Effector memory CD4-positive, alpha-beta T cell (primary cell): ENCODE measurements around the gene POLR1C.

Source experiments
- DNase-seq, 3 donors: peaks; one replicate each; pipeline ENCODE4 v3.0.0-alpha.2; 2020
- H3K27ac ChIP-seq: 2 replicates; pipeline ENCODE4 v1.7.0; 2013; ENCODE audit warnings: mild to moderate bottlenecking, low read length, moderate library complexity; ENCODE audit not compliant: insufficient read depth, poor library complexity, severe bottlenecking
- H3K27me3 ChIP-seq: replicated peaks from 2 replicates; pipeline ENCODE4 v1.7.0; 2013; ENCODE audit warnings: mild to moderate bottlenecking, low read length; ENCODE audit not compliant: insufficient read depth, control insufficient read depth, poor library complexity, severe bottlenecking
- H3K36me3 ChIP-seq: 2 replicates; pipeline ENCODE4 v1.7.0; 2013; ENCODE audit warnings: mild to moderate bottlenecking, low read length, moderate library complexity; ENCODE audit not compliant: control insufficient read depth, insufficient read depth
- H3K4me1 ChIP-seq: 2 replicates; pipeline ENCODE4 v1.7.0; 2013; ENCODE audit warnings: low read length, mild to moderate bottlenecking; ENCODE audit not compliant: control insufficient read depth, insufficient read depth, poor library complexity, severe bottlenecking
- H3K4me3 ChIP-seq: 2 replicates; pipeline ENCODE4 v1.7.0; 2013; ENCODE audit warnings: low read length, low read depth, mild to moderate bottlenecking; ENCODE audit not compliant: insufficient read depth, poor library complexity, severe bottlenecking
- H3K9me3 ChIP-seq: 2 replicates; pipeline ENCODE4 v1.7.0; 2013; ENCODE audit warnings: mild to moderate bottlenecking, low read length, moderate library complexity; ENCODE audit not compliant: control insufficient read depth

The POLR1C gene

GRCh38 chr6:43476746-43477145 is 40.1 kb upstream of the POLR1C start:
- peaks cover 14% of the 10 kb centered on the region for H3K4me1 ChIP-seq
- peak overlapping the region; percentile 92 for H3K4me3 ChIP-seq
- H3K9me3 ChIP-seq = no peaks in the 10 kb centered on the region
- no peaks in the 10 kb centered on the region for H3K36me3 ChIP-seq
- H3K27me3 ChIP-seq = no peaks in the 10 kb centered on the region
- H3K27ac ChIP-seq = peak overlapping the region; percentile 93
- DNase-seq = no peak

- Histone ChIP-seq H3K27ac (peak within 1 kb of the TSS; percentile 93), H3K9me3 (no peaks in the 10 kb centered on the region), H3K36me3 (peaks cover 1% of the 10 kb centered on the region), H3K27me3 (no peaks in the 10 kb centered on the region), H3K4me1 (peaks cover 14% of the 10 kb centered on the region), H3K4me3 (peak within 1 kb of the TSS; percentile 92)
- DNase-seq = peak; percentile 89 to 93 (median 91)
These were observed 39.5 kb upstream of the POLR1C start, which contains the start of gene TJAP1 for GRCh38 chr6:43477235-43478007. TJAP1 (plus strand) TSS chr6:43477570; CDS start chr6:43499002, 21,432 bp downstream.

- DNase-seq = no peak
These were observed 38.9 kb upstream of the POLR1C start for GRCh38 chr6:43478008-43478372.

GRCh38 chr6:43481075-43481474 is 35.8 kb upstream of the POLR1C start:
- Histone ChIP-seq H3K4me1 (peaks cover 14% of the 10 kb centered on the region), H3K36me3 (peaks cover 4% of the 10 kb centered on the region), H3K9me3 (no peaks in the 10 kb centered on the region), H3K4me3 (no peak overlapping the region), H3K27me3 (no peaks in the 10 kb centered on the region), H3K27ac (no peak overlapping the region)
- DNase-seq = no peak

More at GRCh38 chr6:43478008-43478372, 38.9 kb upstream of the POLR1C start:
- peak overlapping the region; percentile 92 for H3K4me3 ChIP-seq
- H3K9me3 ChIP-seq = no peaks in the 10 kb centered on the region
- H3K4me1 ChIP-seq = peaks cover 14% of the 10 kb centered on the region
- no peaks in the 10 kb centered on the region for H3K27me3 ChIP-seq
- H3K27ac ChIP-seq = peak overlapping the region; percentile 93
- peaks cover 4% of the 10 kb centered on the region for H3K36me3 ChIP-seq

GRCh38 chr6:43481591-43482236 is 35.2 kb upstream of the POLR1C start:
- Histone ChIP-seq H3K4me1 (peaks cover 13% of the 10 kb centered on the region), H3K27me3 (no peaks in the 10 kb centered on the region), H3K9me3 (no peaks in the 10 kb centered on the region), H3K36me3 (peaks cover 4% of the 10 kb centered on the region), H3K4me3 (no peak overlapping the region), H3K27ac (no peak overlapping the region)
- no peak for DNase-seq

- Histone ChIP-seq H3K27ac (no peak overlapping the region), H3K4me3 (no peak overlapping the region), H3K36me3 (peaks cover 10% of the 10 kb centered on the region), H3K27me3 (no peaks in the 10 kb centered on the region), H3K9me3 (no peaks in the 10 kb centered on the region), H3K4me1 (no peaks in the 10 kb centered on the region)
- DNase-seq = no peak
These were observed 28.1 kb upstream of the POLR1C start for GRCh38 chr6:43488667-43489276.

- Histone ChIP-seq H3K4me3 (no peak overlapping the region), H3K27ac (no peak overlapping the region), H3K9me3 (no peaks in the 10 kb centered on the region), H3K27me3 (no peaks in the 10 kb centered on the region), H3K4me1 (no peaks in the 10 kb centered on the region), H3K36me3 (peaks cover 10% of the 10 kb centered on the region)
- DNase-seq = no peak
These were observed 27.4 kb upstream of the POLR1C start for GRCh38 chr6:43489277-43490072.

GRCh38 chr6:43490523-43490939 is 26.4 kb upstream of the POLR1C start:
- H3K36me3 ChIP-seq = peaks cover 10% of the 10 kb centered on the region

GRCh38 chr6:43491750-43492661 is 24.9 kb upstream of the POLR1C start:
- no peaks in the 10 kb centered on the region for H3K9me3 ChIP-seq
- DNase-seq = no peak
- no peak overlapping the region for H3K27ac ChIP-seq
- peaks cover 10% of the 10 kb centered on the region for H3K36me3 ChIP-seq
- H3K27me3 ChIP-seq = no peaks in the 10 kb centered on the region
- H3K4me3 ChIP-seq = no peak overlapping the region
- peaks cover 14% of the 10 kb centered on the region for H3K4me1 ChIP-seq

More at GRCh38 chr6:43490523-43490939, 26.4 kb upstream of the POLR1C start:
- no peak overlapping the region for H3K27ac ChIP-seq
- H3K27me3 ChIP-seq = no peaks in the 10 kb centered on the region
- no peaks in the 10 kb centered on the region for H3K9me3 ChIP-seq
- no peak for DNase-seq
- peaks cover 10% of the 10 kb centered on the region for H3K4me1 ChIP-seq
- no peak overlapping the region for H3K4me3 ChIP-seq
